Placental epithelial cell (primary cell): Measurements from ENCODE around the gene FGF1. TPM values are rescaled to one million over a fixed set of nuclear protein-coding genes. Genes with fewer than 3 reads are reported as not detected.

Source experiments
- total RNA-seq: library from RNA; depleted of rRNA; stranded (reverse); fragments of >200 nt; gene quantifications from 2 replicates; pipeline ENCODE4 v1.2.3, GENCODE V29; 2012

FGF1 gene
- total RNA-seq: 0.54 TPM in 1 of 2 replicates, not detected in the other

DNA sequence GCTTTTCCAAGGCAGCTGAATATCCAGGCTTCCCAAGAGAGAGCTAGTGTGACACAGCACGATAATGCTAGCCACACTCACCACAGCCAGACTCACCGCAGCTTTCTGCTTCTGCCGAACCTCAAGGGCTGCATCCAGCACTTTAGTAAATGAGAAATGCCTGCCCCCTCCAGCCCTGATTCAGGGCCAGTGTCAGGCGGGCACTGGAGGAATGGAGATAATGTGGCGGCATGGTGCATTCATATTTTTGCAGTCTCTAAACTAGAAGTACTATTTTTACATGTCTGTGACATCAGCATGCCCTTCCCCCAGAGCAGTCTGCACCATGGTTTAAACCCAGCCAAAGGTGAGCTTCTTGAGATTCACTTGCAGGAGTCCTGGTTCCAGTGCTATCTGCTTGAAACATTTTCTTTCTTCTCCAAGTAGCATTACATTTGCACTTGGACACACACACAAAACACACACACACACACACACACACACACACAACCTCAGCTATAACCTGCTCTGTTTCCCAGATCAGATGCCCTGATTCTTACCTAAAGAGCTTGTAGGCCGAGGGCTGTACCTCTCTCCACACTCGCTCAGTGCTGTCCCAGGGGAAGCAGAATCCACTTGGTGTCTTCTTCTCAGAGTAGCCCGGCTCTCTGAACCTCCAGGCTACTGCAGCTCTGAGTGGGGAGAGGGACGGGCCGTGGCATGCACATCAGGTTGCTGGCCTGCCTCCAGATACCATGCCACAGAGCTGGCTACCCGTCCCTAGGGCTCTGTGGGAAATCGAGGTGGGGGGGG lies at the start of gene FGF1:
TSS of gene FGF1 (minus strand) at position 673 of the 792 bp plus-strand sequence. CDS start 71,963 bp downstream, outside the sequence.

Other genes starting within 250 kb of the FGF1 start
- 6.3 and 9.1 TPM in 2 replicates for gene ARHGAP26, start 84.3 kb upstream of the FGF1 start, total RNA-seq